ENCODE results near the gene GNAT1. TPM values are rescaled to one million over a fixed set of nuclear protein-coding genes. Genes with fewer than 3 reads are reported as not detected.
"Not testable (repeated sequence)": the region's sequence is repeated elsewhere in the genome, so short reads cannot be mapped to it uniquely, and the experiment has no call there.

The GNAT1 gene
- total RNA-seq, 6 donors from 2014 or later, result 0.10 to 0.40 TPM; not detected in 4

- peak in 1 of 2 donors; percentile 89 for DNase-seq
- 18 to 25% methylated on average over 10 to 14 of the region's 14 CpGs for WGBS, 2 donors
- H3K9me3 ChIP-seq, result no peaks in the 10 kb centered on the region
- TF ChIP-seq EP300 (IDR thresholded peaks at IDR 0.05) (peak in 2 of 4 donors; percentile 60 to 68), POLR2A (IDR thresholded peaks at IDR 0.05) (peak in 1 of 4 donors; percentile 26), POLR2AphosphoS5 (IDR thresholded peaks at IDR 0.05) (peak; percentile 67 to 69)
- TF ChIP-seq, protein P1, sequence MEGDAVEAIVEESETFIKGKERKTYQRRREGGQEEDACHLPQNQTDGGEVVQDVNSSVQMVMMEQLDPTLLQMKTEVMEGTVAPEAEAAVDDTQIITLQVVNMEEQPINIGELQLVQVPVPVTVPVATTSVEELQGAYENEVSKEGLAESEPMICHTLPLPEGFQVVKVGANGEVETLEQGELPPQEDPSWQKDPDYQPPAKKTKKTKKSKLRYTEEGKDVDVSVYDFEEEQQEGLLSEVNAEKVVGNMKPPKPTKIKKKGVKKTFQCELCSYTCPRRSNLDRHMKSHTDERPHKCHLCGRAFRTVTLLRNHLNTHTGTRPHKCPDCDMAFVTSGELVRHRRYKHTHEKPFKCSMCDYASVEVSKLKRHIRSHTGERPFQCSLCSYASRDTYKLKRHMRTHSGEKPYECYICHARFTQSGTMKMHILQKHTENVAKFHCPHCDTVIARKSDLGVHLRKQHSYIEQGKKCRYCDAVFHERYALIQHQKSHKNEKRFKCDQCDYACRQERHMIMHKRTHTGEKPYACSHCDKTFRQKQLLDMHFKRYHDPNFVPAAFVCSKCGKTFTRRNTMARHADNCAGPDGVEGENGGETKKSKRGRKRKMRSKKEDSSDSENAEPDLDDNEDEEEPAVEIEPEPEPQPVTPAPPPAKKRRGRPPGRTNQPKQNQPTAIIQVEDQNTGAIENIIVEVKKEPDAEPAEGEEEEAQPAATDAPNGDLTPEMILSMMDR (IDR thresholded peaks at IDR 0.05), result peak in 3 of 6 experiments; percentile 27 to 61 (median 44)
- ATAC-seq (ENCODE audit: low FRiP score in 2 of 2), result peak; percentile 60 to 71
- H3K36me3 ChIP-seq, result peaks cover 0 to 31% (median 9%) of the 10 kb centered on the region in 4 donors
- H3K27ac ChIP-seq, result peak overlapping the region; percentile 94 to 98 (median 95)
- peak overlapping the region in 2 of 4 donors; percentile 10 to 20 for H3K4me3 ChIP-seq
- H3K4me1 ChIP-seq, result peaks cover 98 to 100% (median 98%) of the 10 kb centered on the region in 4 donors
- no peaks in the 10 kb centered on the region for H3K27me3 ChIP-seq
Observed at GRCh38 chr3:50242851-50243542, 51.6 kb downstream of the GNAT1 start.

- Histone ChIP-seq H3K9me3 (no peaks in the 10 kb centered on the region), H3K4me3 (peak overlapping the region in 2 of 4 donors; percentile 10 to 20), H3K36me3 (peaks cover 0 to 31% (median 9%) of the 10 kb centered on the region in 4 donors), H3K27ac (peak overlapping the region; percentile 94 to 98 (median 95)), H3K4me1 (peaks cover 98 to 100% (median 99%) of the 10 kb centered on the region in 4 donors), H3K27me3 (no peaks in the 10 kb centered on the region)
- ATAC-seq (ENCODE audit: low FRiP score in 2 of 2) (no peak), DNase-seq (no peak)
- peak in 1 of 4 donors; percentile 33 for TF ChIP-seq POLR2A (IDR thresholded peaks at IDR 0.05)
- no peak for TF ChIP-seq POLR2AphosphoS5 (IDR thresholded peaks at IDR 0.05)
- TF ChIP-seq, protein P1 (IDR thresholded peaks at IDR 0.05), result no peak
- WGBS, 2 donors, result 74 to 89% methylated on average over 4 of the region's 4 CpGs
Observed at GRCh38 chr3:50243543-50243895, 52.1 kb downstream of the GNAT1 start.

DNA sequence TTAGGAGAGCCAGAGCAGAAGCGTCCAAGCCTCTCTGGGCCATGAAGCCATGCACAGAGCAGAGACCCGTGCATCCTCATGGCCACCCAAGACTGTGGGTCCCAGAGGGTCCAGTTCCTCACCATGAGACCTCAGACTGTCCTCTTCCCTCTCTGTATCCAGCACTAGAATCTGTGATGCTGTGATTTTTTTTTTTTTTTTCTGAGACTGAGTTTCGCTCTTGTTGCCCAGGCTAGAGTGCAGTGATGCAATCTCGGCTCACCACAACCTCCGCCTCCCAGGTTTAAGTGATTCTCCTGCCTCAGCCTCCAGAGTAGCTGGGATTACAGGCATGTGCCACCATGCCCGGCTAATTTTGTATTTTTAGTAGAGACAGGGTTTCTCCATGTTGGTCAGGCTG lies 53.4 kb downstream of the GNAT1 start:
- Histone ChIP-seq H3K4me1 (peaks cover 98 to 100% (median 99%) of the 10 kb centered on the region in 4 donors), H3K27ac (peak overlapping the region; percentile 94 to 98 (median 95)), H3K4me3 (peak overlapping the region in 1 of 4 donors; percentile 10), H3K36me3 (peaks cover 0 to 25% (median 5%) of the 10 kb centered on the region in 4 donors)
- not testable (repeated sequence) for DNase-seq; ATAC-seq (ENCODE audit: low FRiP score in 2 of 2); H3K9me3 ChIP-seq; H3K27me3 ChIP-seq
- WGBS, 2 donors, result 63 to 72% methylated on average over 6 of the region's 6 CpGs

- H3K36me3 ChIP-seq, result peaks cover 0 to 24% (median 3%) of the 10 kb centered on the region in 4 donors
- TF ChIP-seq EP300 (IDR thresholded peaks at IDR 0.05), result no peak
- TF ChIP-seq, protein P1 (IDR thresholded peaks at IDR 0.05), result no peak
- TF ChIP-seq POLR2A (IDR thresholded peaks at IDR 0.05), result no peak
- no peak for TF ChIP-seq POLR2AphosphoS5 (IDR thresholded peaks at IDR 0.05)
- 66 to 79% methylated on average over 16 of the region's 16 CpGs for WGBS, 2 donors
- H3K9me3 ChIP-seq, result no peaks in the 10 kb centered on the region
- H3K27me3 ChIP-seq, result no peaks in the 10 kb centered on the region
- ATAC-seq (ENCODE audit: low FRiP score in 2 of 2), result no peak
- H3K27ac ChIP-seq, result peak overlapping the region; percentile 94 to 98 (median 95)
- H3K4me3 ChIP-seq, result peak overlapping the region in 3 of 4 donors; percentile 22 to 49 (median 46)
- DNase-seq, result peak in 1 of 2 donors; percentile 51
- H3K4me1 ChIP-seq, result peaks cover 98 to 100% (median 99%) of the 10 kb centered on the region in 4 donors
Observed at GRCh38 chr3:50245251-50245745, 53.9 kb downstream of the GNAT1 start.

GRCh38 chr3:50245831-50246516 lies 54.6 kb downstream of the GNAT1 start:
- Histone ChIP-seq H3K27ac (peak overlapping the region; percentile 94 to 98 (median 95)), H3K36me3 (peaks cover 0 to 23% (median 2%) of the 10 kb centered on the region in 4 donors), H3K4me1 (peaks cover 98 to 100% (median 100%) of the 10 kb centered on the region in 4 donors), H3K27me3 (no peaks in the 10 kb centered on the region), H3K9me3 (no peaks in the 10 kb centered on the region), H3K4me3 (peak overlapping the region; percentile 14 to 49 (median 34))
- TF ChIP-seq, protein P1 (IDR thresholded peaks at IDR 0.05), result peak; percentile 97 to 98 (median 98)
- TF ChIP-seq POLR2A (IDR thresholded peaks at IDR 0.05) (no peak), POLR2AphosphoS5 (IDR thresholded peaks at IDR 0.05) (peak; percentile 47 to 59), EP300 (IDR thresholded peaks at IDR 0.05) (no peak)
- peak; percentile 93 to 99 for DNase-seq
- WGBS, 2 donors, result 0 to 4% methylated on average over 1 to 20 of the region's 25 CpGs
- ATAC-seq (ENCODE audit: low FRiP score in 2 of 2), result peak; percentile 88 to 90

Data from upper lobe of left lung (tissue), 6 donors.